ENCODE results near the gene LIPK.
"Not testable (repeated sequence)": the region's sequence is repeated elsewhere in the genome, so short reads cannot be mapped to it uniquely, and the experiment has no call there.

Gene LIPK

GRCh38 chr10:88725798-88726197 is 19.7 kb downstream of the LIPK start:
- DNase-seq: no peak

- DNase-seq: peak; percentile 50
These were observed 22.2 kb downstream of the LIPK start for GRCh38 chr10:88728107-88728763.

GRCh38 chr10:88730864-88731263 is 24.8 kb downstream of the LIPK start:
- DNase-seq: peak; percentile 11

DNA sequence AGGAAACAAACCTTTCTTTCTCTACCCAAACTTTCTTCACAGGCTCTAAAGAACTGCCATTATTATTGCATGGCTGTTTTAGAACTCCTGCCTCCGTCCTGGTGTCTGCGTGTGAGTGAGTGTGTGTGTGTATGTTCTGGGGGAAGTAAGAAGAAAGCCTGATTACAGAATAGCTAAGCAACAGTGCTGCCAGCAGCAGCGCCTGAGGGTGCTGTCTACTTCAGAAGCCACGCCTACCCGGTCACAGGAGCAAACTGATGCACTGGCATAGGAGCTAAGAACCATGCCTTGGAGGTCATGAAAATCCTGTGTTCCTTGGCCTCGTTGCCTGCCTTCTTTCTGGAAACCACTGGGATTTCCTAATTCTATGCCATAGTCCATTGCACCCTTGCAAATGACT is 25.2 kb downstream of the LIPK start:
- peak; percentile 68 for DNase-seq

DNA sequence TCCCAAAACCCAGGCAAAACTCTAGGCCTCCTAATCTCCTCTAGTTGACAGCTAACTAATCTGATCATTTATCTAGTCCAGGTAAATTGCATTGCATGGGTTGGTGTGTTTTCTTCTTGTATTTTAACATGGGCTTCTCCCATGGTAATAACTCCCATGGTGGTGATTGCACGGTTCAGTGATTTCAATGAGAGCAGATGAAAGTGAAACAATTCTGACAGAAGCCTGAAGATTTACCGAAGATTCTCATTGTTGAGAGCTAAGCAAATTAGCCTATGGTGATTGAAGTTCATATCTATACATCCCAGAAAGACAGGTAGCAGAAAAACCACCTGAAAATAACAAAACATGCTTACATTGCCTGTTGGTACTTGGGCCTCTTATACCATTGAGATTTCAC is 27.2 kb downstream of the LIPK start:
- no peak for DNase-seq

GRCh38 chr10:88735661-88736060 is 29.6 kb downstream of the LIPK start:
- DNase-seq: no peak

DNA sequence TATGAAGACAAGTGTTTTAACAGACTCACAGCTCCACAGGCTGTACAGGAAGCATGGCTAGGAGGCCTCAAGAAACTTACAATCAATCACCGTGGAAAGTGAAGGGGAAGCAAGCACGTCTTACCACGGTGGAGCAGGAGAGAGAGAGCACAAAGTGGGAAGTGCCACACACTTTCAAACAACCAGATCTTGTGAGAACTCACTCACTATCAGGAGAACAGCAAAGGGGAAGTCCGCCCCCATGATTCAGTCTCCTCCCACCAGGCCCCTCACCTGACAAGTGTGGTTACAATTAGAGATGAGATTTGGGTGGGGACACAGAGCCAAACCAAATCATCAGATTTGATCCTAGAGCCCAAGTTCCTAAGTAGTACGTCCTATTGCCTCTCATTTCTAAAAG is 35.9 kb downstream of the LIPK start:
- not testable (repeated sequence) for DNase-seq

DNA sequence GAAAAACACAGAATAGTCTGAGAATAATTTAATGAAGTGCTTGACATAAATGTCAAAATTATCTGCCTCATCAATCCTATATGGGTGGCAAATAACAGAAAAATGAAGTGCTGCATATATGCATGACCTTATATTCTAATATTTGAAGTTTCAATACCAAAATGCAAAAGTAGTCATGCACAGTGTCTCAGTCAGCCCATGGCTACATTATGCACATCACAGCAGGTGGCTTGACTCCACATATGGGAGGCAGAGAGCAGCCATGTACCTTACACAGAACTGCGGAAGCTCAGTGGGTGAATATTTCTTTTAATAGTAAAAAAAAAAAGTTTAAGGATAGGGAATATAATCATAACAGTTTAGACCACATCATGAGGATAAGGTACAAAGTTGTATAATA is 36.4 kb downstream of the LIPK start:
- peak; percentile 5 for DNase-seq

DNA sequence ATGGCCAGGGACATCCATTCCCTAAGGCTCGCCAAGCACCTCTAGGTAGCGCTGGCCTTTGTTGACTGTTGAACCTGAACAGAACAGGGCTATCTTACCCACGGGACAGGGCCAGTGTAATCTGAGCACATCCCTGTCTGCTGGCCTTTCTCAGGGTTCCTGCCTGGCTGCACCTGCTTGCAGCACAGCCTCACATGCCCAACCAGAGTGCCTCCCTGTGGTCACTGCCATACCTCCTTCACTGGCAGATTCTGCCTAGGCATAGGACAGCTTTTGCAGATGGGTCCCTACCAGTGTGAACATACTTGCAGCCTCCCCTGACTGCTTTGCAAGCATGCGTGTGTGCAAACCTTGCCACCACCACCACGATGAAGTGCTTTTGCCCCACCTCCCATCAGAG is 38.0 kb downstream of the LIPK start:
- DNase-seq: peak; percentile 6

- DNase-seq: no peak
These were observed 39.6 kb downstream of the LIPK start for GRCh38 chr10:88745633-88746032.

- no peak for DNase-seq
These were observed 48.2 kb downstream of the LIPK start for GRCh38 chr10:88754287-88754686.

DNA sequence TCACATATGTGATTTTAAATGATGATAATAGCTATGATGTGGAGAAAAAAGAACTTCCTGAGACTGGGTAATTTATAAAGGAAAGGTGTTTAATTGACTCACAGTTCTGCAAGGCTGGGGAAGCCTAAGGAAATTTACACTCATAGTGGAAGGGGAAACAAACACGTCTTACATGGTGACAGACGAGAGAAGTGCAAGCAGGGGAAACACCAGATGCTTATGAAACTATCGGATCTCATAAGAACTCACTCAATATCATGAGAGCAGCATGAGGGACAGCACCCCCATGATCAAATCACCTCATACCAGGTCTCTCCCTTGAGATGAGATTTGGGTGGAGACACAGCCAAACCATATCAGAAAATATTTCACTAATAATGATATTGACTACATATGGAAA is 49.7 kb downstream of the LIPK start:
- no peak for DNase-seq

DNA sequence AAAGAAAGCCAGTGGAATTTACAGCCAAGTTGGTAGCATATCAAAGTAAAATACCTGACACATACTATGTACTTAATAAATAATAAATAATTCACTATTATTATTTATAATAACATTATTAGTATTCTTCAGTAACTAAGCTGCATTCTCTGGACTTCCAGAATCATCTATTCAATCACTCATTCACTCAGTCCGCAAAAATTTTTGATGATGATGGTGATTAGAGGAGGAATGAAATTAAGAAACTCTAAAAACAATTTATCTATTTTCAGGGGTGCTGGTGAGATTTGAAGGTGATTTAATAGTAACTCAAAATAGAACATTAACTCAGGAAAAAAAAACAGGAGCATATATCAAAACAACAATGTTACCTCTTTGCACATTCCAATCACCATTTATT is 50.6 kb downstream of the LIPK start:
- DNase-seq: no peak

GRCh38 chr10:88759366-88760101 is 53.5 kb downstream of the LIPK start, which contains the start of gene LIPN:
TSS of gene LIPN (plus strand) at chr10:88760020. CDS start at chr10:88761406, 1,386 bp downstream.
- DNase-seq: no peak

DNA sequence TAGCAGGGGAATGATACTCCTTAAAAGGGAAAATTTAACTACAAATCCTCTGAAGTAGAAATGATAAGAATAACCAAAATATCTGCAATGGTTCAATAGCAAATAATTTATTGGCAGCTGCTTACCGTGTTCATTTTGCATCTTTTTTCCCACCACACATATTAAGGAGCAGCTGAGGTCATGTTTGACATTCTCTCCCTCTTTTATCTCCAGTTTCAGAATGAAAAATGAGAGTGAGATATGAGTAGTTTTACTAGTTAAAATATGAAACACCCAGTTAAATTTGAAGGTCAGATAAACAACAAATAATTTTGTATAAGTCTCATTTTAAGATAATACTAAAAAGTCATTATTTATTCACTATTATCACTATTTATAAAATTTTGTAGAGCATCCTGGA is 56.9 kb downstream of the LIPK start:
- no peak for DNase-seq

- DNase-seq: peak; percentile 46
These were observed 57.4 kb downstream of the LIPK start for GRCh38 chr10:88763441-88763840.

DNA sequence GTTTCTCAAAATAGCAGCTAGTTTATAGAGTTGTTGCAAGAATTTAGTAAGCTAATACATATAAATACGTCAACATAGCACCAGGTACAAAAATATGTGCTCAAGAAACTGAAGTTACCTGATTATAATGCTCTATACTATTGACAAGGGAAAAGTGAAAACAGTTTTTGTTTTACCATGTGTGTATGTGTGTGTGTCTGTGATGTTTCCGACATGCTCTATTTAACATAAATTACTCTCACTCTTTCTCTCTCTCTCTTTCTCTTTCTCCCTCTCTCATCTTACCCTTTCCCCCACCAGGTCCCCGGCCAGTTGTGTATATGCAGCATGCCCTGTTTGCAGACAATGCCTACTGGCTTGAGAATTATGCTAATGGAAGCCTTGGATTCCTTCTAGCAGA is 58.1 kb downstream of the LIPK start:
- DNase-seq: no peak

- no peak for DNase-seq
These were observed 59.8 kb downstream of the LIPK start for GRCh38 chr10:88765816-88766215.

DNA sequence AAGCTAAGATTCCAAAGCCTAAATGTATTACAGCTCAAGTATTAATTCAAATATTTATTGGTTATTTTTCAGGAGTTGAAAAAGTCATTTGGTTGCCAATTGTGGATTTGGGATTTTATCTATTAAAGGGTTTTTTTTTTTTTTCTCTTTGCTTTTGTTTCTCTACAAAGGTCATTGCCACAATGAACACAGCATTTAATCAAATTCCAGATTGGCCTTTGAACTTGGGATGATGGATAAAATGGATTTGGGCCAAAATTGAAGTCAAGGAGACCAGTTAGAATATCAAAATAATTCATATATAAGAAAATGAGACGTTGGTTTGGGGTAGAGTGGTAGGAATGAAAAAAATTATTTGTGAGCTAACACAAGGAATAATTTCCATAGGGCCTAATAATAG is 63.3 kb downstream of the LIPK start:
- DNase-seq: no peak

- DNase-seq: no peak
These were observed 75.2 kb downstream of the LIPK start for GRCh38 chr10:88781206-88781605.

DNA sequence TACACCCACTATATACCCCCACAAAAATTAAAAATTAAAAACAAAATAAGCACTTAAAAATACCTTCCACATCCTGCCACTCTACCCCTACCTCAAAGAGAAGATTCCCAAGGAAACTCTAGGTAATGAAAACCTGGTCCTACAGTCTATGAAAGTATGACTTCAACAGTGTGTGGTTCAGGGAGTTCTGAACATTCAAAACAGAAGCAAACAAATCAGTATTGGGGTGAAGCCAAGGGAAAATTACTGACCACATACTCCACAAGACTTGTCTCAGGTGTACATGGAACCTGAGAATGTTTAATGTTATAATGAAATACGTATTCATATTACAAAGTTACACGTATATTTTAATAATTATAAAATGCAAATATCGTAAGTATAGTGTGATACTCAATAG is 76.2 kb downstream of the LIPK start:
- DNase-seq: no peak

DNA sequence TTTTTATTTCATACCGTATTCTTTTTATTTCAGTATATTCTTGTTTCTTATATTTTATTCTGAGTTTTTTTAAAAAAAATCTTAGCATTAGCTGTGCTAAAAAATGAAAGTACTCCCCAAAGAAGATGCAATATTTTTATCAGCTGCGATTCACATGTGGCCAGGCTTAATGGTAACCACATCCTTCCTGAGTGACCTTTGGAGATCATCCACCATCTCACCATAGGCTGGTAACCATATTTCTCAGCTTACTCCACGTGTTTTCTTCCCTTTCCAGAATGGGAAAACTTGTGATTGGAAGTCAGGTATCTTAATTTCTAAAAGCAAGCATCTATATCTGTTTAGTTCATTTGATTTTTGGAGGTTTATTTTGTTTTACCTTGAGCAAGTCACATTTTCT is 77.7 kb downstream of the LIPK start:
- DNase-seq: no peak

DNA sequence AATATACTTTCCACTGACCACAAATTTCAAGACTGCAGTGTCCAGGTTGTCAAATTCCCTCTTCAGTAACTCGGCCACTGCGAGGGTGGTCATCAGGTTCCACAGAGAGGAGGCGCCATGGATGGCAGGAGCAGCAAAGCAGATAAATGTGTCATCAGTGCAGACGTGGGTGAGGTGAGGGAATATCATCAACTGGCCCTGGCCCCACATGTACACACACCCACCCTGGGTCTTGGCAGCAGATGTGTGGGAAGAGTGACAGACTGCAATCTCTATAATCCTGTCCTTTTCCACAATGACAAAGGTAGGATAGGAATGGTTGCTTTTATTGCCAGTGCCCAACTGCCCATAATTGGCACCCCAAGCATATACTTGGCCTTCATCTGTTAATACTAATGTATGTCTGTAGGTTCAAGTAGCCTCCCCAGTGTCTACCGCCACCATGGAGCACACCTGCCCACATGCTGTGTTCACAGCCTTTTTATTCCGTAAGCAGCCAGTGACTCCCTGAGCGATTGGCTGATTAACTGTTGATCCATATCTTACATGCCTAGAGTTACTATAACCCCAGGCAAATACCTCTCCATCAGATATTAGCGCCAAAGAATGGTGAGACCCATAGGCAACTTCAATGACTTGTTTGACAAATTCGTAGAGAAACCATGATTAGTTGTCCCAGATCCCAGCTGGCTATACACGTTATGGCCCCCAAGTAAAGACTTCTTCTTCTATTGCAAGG is 80.2 kb downstream of the LIPK start:
- DNase-seq: no peak

DNA sequence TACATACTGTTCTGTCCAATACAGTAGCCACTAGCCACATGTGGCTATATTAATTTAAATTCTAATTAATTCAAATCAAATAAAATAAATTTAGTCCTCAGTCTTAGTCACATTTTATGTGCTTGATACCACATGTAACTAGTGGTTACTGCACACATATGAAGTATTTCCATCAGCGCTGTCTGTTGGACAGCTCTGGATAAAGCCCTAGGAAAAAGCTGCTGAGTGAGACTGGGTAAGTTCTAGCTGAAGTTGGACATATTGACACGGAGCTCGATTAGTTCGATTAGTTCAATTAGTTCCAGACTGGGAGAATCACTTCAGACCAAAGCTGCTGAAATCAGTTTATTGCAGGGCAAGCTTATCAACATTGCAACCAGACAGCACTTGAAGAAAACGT is 81.4 kb downstream of the LIPK start:
- DNase-seq: no peak

Data from NCI-H69 (cell line).